ENCODE data around the gene GRIA2.

GRCh38 chr4:157219711-157220370, 687 bp upstream of the GRIA2 start:
- TF ChIP-seq, protein P1, sequence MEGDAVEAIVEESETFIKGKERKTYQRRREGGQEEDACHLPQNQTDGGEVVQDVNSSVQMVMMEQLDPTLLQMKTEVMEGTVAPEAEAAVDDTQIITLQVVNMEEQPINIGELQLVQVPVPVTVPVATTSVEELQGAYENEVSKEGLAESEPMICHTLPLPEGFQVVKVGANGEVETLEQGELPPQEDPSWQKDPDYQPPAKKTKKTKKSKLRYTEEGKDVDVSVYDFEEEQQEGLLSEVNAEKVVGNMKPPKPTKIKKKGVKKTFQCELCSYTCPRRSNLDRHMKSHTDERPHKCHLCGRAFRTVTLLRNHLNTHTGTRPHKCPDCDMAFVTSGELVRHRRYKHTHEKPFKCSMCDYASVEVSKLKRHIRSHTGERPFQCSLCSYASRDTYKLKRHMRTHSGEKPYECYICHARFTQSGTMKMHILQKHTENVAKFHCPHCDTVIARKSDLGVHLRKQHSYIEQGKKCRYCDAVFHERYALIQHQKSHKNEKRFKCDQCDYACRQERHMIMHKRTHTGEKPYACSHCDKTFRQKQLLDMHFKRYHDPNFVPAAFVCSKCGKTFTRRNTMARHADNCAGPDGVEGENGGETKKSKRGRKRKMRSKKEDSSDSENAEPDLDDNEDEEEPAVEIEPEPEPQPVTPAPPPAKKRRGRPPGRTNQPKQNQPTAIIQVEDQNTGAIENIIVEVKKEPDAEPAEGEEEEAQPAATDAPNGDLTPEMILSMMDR (IDR thresholded peaks at IDR 0.05), result no peak
- TF ChIP-seq POLR2A (IDR thresholded peaks at IDR 0.05), result no peak

Measured in esophagus squamous epithelium (tissue), 4 donors.